BLaER1 treated with 17β-estradiol and CSF1 and Interleukin-3, amounts not matched to agents 10 nM and 100 nM (cell line): ENCODE measurements around the gene PAQR4.
A peak's percentile ranks its signal among the peaks of the same experiment; 100 is the strongest.

ENCODE experiments used
- H3K27ac ChIP-seq, 11 experiments: shearing (Covaris generic); formaldehyde crosslinking; 2 replicates each; pipeline ENCODE4 v1.8.1; 2022
- H3K27me3 ChIP-seq, 11 experiments: shearing (Covaris generic); formaldehyde crosslinking; 2 replicates each; pipeline ENCODE4 v1.8.1; 2022
- H3K36me3 ChIP-seq, 11 experiments: shearing (Covaris generic); formaldehyde crosslinking; 2 replicates each; pipeline ENCODE4 v1.8.1; 2022
- H3K4me1 ChIP-seq, 10 experiments: shearing (Covaris generic); formaldehyde crosslinking; 2 replicates each; pipeline ENCODE4 v1.8.1; 2022
- H3K4me2 ChIP-seq, 11 experiments: shearing (Covaris generic); formaldehyde crosslinking; 2 replicates each; pipeline ENCODE4 v1.8.1; 2022
- H3K4me3 ChIP-seq, 10 experiments: shearing (Covaris generic); formaldehyde crosslinking; 2 replicates each; pipeline ENCODE4 v1.8.1; 2022
- H3K9ac ChIP-seq, 11 experiments: shearing (Covaris generic); formaldehyde crosslinking; 2 replicates each; pipeline ENCODE4 v1.8.1; 2022
- H3K9me3 ChIP-seq, 11 experiments: shearing (Covaris generic); formaldehyde crosslinking; replicated peaks in 1 of 11; 2 replicates each; pipeline ENCODE4 v1.8.1; 2022
- H4K20me1 ChIP-seq, 11 experiments: shearing (Covaris generic); formaldehyde crosslinking; 2 replicates each; pipeline ENCODE4 v1.8.1; 2022
- Cebpa-rat ChIP-seq, 11 experiments: shearing (Covaris generic); IDR thresholded peaks; 2 replicates each; pipeline ENCODE4 v1.8.1; 2022

PAQR4 gene

DNA sequence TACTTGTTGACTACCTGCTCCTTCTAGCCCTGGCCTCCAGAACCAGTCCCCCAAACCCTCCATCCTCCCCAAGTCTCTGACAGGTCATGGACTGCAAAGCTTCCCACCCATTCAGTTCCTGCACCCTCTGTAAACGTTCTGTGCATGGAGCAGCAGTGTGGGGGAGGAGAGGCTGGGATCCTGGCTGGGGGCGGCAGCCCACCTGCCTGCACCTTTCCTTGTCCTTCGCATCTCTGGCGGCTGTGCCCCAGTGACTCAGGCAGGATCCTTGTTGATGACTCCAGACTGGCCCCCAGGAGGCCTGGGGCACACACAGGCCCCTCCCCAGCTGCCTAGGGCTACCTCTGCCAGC is 12.7 kb downstream of the PAQR4 start:
- peak overlapping the region in 5 of 11 experiments; percentile 22 to 95 (median 91); a peak in 8 of 22 replicates for H3K9ac ChIP-seq
- H3K9me3 ChIP-seq: no peaks in the 10 kb centered on the region
- peaks cover 30 to 74% (median 71%) of the 10 kb centered on the region in 10 experiments for H3K4me1 ChIP-seq
- H3K4me2 ChIP-seq: peak overlapping the region in 10 of 11 experiments; percentile 89 to 99 (median 96); a peak in 17 of 22 replicates
- 0 out of 22 replicates have a peak, but pooled peaks cover 0 to 3% (median 0%) of the 10 kb centered on the region in 11 experiments for H3K27me3 ChIP-seq
- H3K36me3 ChIP-seq: peaks cover 0 to 19% (median 14%) of the 10 kb centered on the region in 11 experiments; a peak in 10 of 22 replicates
- H4K20me1 ChIP-seq: peaks cover 0 to 19% (median 14%) of the 10 kb centered on the region in 11 experiments; a peak in 16 of 22 replicates
- H3K4me3 ChIP-seq: no peak overlapping the region
- H3K27ac ChIP-seq: no peak overlapping the region; a peak in 1 of 22 replicates
- TF ChIP-seq Cebpa-rat (IDR thresholded peaks at IDR 0.05): no peak

- peaks cover 30 to 74% (median 66%) of the 10 kb centered on the region in 10 experiments for H3K4me1 ChIP-seq
- 0 out of 22 replicates have a peak, but pooled peaks cover 0 to 3% (median 0%) of the 10 kb centered on the region in 11 experiments for H3K27me3 ChIP-seq
- H3K9me3 ChIP-seq: no peaks in the 10 kb centered on the region
- peaks cover 0 to 16% (median 10%) of the 10 kb centered on the region in 11 experiments; a peak in 14 of 22 replicates for H4K20me1 ChIP-seq
- TF ChIP-seq Cebpa-rat (IDR thresholded peaks at IDR 0.05): no peak
- H3K9ac ChIP-seq: 0 out of 22 replicates have a peak overlapping the region, but pooled peaks of 2 of the 11 experiments have one; percentile 29 to 35
- peak overlapping the region in 10 of 11 experiments; percentile 75 to 99 (median 88); a peak in 17 of 22 replicates for H3K4me2 ChIP-seq
- H3K27ac ChIP-seq: no peak overlapping the region
- H3K36me3 ChIP-seq: peaks cover 0 to 14% (median 8%) of the 10 kb centered on the region in 11 experiments; a peak in 9 of 22 replicates
- H3K4me3 ChIP-seq: no peak overlapping the region
These were observed 13.3 kb downstream of the PAQR4 start for GRCh38 chr16:2982402-2982801.

DNA sequence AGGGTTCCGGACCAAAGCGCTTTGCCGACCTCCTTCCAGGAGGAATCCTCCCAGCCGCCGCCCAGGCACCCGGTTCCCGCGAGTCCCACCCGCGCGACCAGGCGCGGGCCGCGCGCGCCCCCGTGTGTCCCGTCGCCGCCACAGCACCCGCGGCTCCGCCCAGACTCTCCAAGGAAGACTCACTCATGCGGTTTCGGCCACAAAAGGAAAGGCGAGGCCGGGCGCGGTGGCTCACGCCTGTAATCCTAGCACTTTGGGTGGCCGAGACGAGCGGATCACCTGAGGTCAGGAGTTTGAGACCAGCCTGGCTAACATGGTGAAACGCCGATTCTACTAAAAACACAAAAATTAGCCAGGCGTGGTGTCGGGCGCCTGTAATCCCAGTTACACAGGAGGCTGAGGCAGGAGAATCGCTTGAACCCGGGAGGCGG is 14.6 kb downstream of the PAQR4 start:
- H3K27ac ChIP-seq: peak overlapping the region in 1 of 11 experiments; percentile 16; a peak in 1 of 22 replicates
- H3K4me3 ChIP-seq: peak overlapping the region in 9 of 10 experiments; percentile 29 to 55 (median 43); a peak in 12 of 20 replicates
- peak overlapping the region; percentile 39 to 60 (median 54); a peak in 17 of 22 replicates for H3K9ac ChIP-seq
- TF ChIP-seq Cebpa-rat (IDR thresholded peaks at IDR 0.05): no peak
- peaks cover 0 to 3% (median 0%) of the 10 kb centered on the region in 11 experiments; a peak in 2 of 22 replicates for H3K36me3 ChIP-seq
- H3K27me3 ChIP-seq: peaks cover 0 to 4% (median 0%) of the 10 kb centered on the region in 11 experiments; a peak in 1 of 22 replicates
- peaks cover 30 to 63% (median 52%) of the 10 kb centered on the region in 10 experiments for H3K4me1 ChIP-seq
- H3K4me2 ChIP-seq: peak overlapping the region; percentile 75 to 99 (median 87)
- H4K20me1 ChIP-seq: peaks cover 0 to 8% (median 0%) of the 10 kb centered on the region in 11 experiments; a peak in 6 of 22 replicates
- H3K9me3 ChIP-seq: no peaks in the 10 kb centered on the region

DNA sequence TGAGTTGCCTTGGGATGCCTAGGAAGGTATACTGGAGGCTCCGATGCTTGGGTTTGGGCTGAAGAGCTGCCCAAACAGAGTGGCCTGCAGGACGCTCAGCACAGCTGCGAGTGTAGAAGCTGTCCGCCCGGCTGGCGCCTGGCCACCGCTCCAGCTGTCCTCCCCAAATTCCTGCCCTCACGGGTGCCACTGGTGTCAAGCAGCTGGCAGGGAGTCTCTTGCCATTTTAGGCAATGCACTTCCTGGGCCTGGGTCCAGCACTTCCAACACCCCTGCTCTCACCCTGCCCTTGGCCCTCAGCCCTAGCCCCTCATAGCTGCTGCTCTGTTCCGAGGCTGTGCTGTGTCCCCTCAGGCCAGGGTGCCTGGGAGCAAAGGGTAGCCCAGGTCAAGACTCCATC is 16.3 kb downstream of the PAQR4 start:
- H4K20me1 ChIP-seq: peaks cover 0 to 3% (median 0%) of the 10 kb centered on the region in 11 experiments; a peak in 5 of 22 replicates
- peak overlapping the region in 1 of 11 experiments; percentile 1; a peak in 1 of 22 replicates for H3K9ac ChIP-seq
- no peak overlapping the region for H3K4me3 ChIP-seq
- H3K4me1 ChIP-seq: peaks cover 23 to 51% (median 41%) of the 10 kb centered on the region in 10 experiments
- no peaks in the 10 kb centered on the region for H3K36me3 ChIP-seq
- no peak overlapping the region for H3K4me2 ChIP-seq
- no peak overlapping the region for H3K27ac ChIP-seq
- H3K27me3 ChIP-seq: peaks cover 8 to 22% (median 9%) of the 10 kb centered on the region in 11 experiments; a peak in 20 of 22 replicates
- H3K9me3 ChIP-seq: no peaks in the 10 kb centered on the region
- TF ChIP-seq Cebpa-rat (IDR thresholded peaks at IDR 0.05): no peak

DNA sequence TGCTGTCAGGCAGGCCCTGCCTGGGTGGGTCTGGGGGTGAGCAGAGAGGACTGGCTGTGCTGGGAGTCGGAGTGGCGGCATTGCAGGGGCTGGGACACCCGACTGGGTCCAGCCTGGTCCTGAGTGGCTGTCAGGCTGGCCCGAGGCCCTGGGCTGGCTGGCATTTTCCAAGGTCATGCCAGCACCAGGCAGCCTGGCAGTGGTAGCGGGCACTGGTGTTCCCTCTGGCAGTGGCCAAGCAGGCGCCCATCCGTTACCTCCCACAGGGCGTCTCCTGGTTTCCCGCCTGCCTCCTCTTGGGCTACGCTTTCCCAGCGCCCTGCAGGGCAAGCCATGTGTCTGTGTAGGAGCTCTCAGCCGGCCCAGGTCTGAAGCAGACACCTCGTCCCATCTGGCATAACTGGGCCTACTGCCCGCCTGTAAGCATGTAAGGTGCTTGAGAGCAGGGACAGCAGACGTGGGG is 16.8 kb downstream of the PAQR4 start:
- H3K4me1 ChIP-seq: peaks cover 21 to 47% (median 38%) of the 10 kb centered on the region in 10 experiments

GRCh38 chr16:2986623-2987188 is 17.6 kb downstream of the PAQR4 start:
- Histone ChIP-seq H4K20me1 (peaks cover 0 to 14% (median 0%) of the 10 kb centered on the region in 11 experiments; a peak in 5 of 22 replicates), H3K4me3 (no peak overlapping the region), H3K9ac (peak overlapping the region in 2 of 11 experiments; percentile 19 to 33; a peak in 3 of 22 replicates), H3K27me3 (peaks cover 13 to 34% (median 21%) of the 10 kb centered on the region in 11 experiments; a peak in 20 of 22 replicates), H3K4me2 (peak overlapping the region in 6 of 11 experiments; percentile 10 to 37 (median 21); a peak in 6 of 22 replicates), H3K27ac (no peak overlapping the region), H3K36me3 (no peaks in the 10 kb centered on the region), H3K4me1 (peaks cover 15 to 39% (median 30%) of the 10 kb centered on the region in 10 experiments; a peak in 19 of 20 replicates), H3K9me3 (no peaks in the 10 kb centered on the region)
- no peak for TF ChIP-seq Cebpa-rat (IDR thresholded peaks at IDR 0.05)

More for the DNA sequence above, 16.8 kb downstream of the PAQR4 start:
- H3K27me3 ChIP-seq: peaks cover 13 to 26% (median 14%) of the 10 kb centered on the region in 11 experiments; a peak in 20 of 22 replicates
- H3K9ac ChIP-seq: peak overlapping the region in 3 of 11 experiments; percentile 1 to 33 (median 19); a peak in 3 of 22 replicates
- peak overlapping the region in 1 of 11 experiments; percentile 21; a peak in 1 of 22 replicates for H3K4me2 ChIP-seq
- H4K20me1 ChIP-seq: peaks cover 0 to 7% (median 0%) of the 10 kb centered on the region in 11 experiments; a peak in 5 of 22 replicates
- H3K27ac ChIP-seq: no peak overlapping the region
- no peaks in the 10 kb centered on the region for H3K36me3 ChIP-seq
- no peak overlapping the region for H3K4me3 ChIP-seq
- no peak for TF ChIP-seq Cebpa-rat (IDR thresholded peaks at IDR 0.05)
- H3K9me3 ChIP-seq: no peaks in the 10 kb centered on the region

DNA sequence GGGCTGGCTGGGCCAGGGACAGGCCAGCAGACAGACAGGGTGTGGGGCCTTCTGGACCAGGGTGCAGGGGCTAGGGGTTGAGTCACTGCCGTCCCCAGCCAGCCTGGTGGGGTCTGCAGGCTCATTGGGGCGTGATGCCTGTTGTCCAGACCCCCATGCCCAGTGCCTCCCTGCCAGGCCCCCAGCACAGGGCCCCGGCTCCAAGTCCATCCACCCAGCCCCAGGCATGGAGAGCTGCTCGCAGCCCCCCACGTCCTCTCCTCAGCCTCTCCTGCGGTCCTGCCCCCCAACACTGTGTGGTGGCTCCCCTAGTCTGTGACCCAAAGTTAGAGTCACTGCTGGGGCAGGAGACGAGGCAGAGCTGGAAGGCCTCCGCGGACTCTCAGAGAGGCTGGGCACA is 18.1 kb downstream of the PAQR4 start:
- H3K27ac ChIP-seq: no peak overlapping the region
- peak overlapping the region in 4 of 11 experiments; percentile 10 to 37 (median 20); a peak in 3 of 22 replicates for H3K4me2 ChIP-seq
- peaks cover 13 to 38% (median 24%) of the 10 kb centered on the region in 11 experiments; a peak in 20 of 22 replicates for H3K27me3 ChIP-seq
- H3K9me3 ChIP-seq: no peaks in the 10 kb centered on the region
- no peak for TF ChIP-seq Cebpa-rat (IDR thresholded peaks at IDR 0.05)
- peaks cover 0 to 14% (median 0%) of the 10 kb centered on the region in 11 experiments; a peak in 5 of 22 replicates for H4K20me1 ChIP-seq
- H3K4me1 ChIP-seq: peaks cover 14 to 33% (median 25%) of the 10 kb centered on the region in 10 experiments; a peak in 19 of 20 replicates
- H3K36me3 ChIP-seq: no peaks in the 10 kb centered on the region
- no peak overlapping the region for H3K4me3 ChIP-seq
- H3K9ac ChIP-seq: peak overlapping the region in 3 of 11 experiments; percentile 10 to 19 (median 13); a peak in 2 of 22 replicates

DNA sequence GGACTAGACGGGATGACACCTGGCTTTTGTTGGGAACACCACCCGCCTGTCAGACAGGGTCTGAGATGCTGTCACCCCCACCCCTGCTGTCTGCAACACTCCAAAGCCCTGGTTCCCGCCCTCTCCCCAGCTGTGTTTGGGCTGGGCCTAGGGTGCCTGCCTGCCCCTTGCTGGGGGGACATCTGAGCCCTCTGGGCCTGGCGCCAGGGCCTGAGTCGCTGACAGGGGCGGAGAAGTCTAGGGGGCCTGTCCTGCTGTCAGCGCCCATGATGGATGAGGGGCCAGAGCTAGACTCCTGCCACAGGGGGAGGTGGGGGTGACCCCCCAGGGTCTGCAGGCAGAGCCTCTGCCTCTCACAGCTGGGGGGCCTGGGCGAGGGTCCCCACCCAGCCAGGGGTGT is 18.7 kb downstream of the PAQR4 start:
- no peak overlapping the region for H3K4me3 ChIP-seq
- H3K9ac ChIP-seq: peak overlapping the region in 2 of 11 experiments; percentile 13 to 30; a peak in 2 of 22 replicates
- H3K4me1 ChIP-seq: peaks cover 10 to 28% (median 19%) of the 10 kb centered on the region in 10 experiments; a peak in 19 of 20 replicates
- peaks cover 13 to 41% (median 24%) of the 10 kb centered on the region in 11 experiments; a peak in 20 of 22 replicates for H3K27me3 ChIP-seq
- H3K4me2 ChIP-seq: no peak overlapping the region
- no peak overlapping the region for H3K27ac ChIP-seq
- H3K9me3 ChIP-seq: no peaks in the 10 kb centered on the region
- peaks cover 0 to 14% (median 0%) of the 10 kb centered on the region in 11 experiments; a peak in 5 of 22 replicates for H4K20me1 ChIP-seq
- TF ChIP-seq Cebpa-rat (IDR thresholded peaks at IDR 0.05): no peak
- H3K36me3 ChIP-seq: no peaks in the 10 kb centered on the region
